GM19035 (cell line): Measurements from ENCODE around the gene PIGV.
"Not testable (repeated sequence)": the region's sequence is repeated elsewhere in the genome, so short reads cannot be mapped to it uniquely, and the experiment has no call there.

Experiments
- ATAC-seq: cut with Tn5 transposase; IDR thresholded peaks from one replicate; pipeline ENCODE4 v1.9.1; 2021; ENCODE audit not compliant: unreplicated experiment

Gene PIGV

GRCh38 chr1:26831546-26832248, 43.9 kb downstream of the PIGV start:
- no peak for ATAC-seq

GRCh38 chr1:26832249-26832960, 44.7 kb downstream of the PIGV start:
- ATAC-seq: no peak

- peak; percentile 77 for ATAC-seq
These were observed 46.0 kb downstream of the PIGV start for GRCh38 chr1:26833432-26834405.

- ATAC-seq: not testable (repeated sequence)
These were observed 49.9 kb downstream of the PIGV start for GRCh38 chr1:26837665-26838064.

GRCh38 chr1:26838474-26839338, 51.0 kb downstream of the PIGV start:
- peak; percentile 93 for ATAC-seq

- no peak for ATAC-seq
These were observed 51.6 kb downstream of the PIGV start for GRCh38 chr1:26839339-26839722.

- ATAC-seq: no peak
These were observed 52.0 kb downstream of the PIGV start for GRCh38 chr1:26839779-26840178.

GRCh38 chr1:26844424-26845196, 56.9 kb downstream of the PIGV start:
- no peak for ATAC-seq

- not testable (repeated sequence) for ATAC-seq
These were observed 60.1 kb downstream of the PIGV start for GRCh38 chr1:26847826-26848225.
